ENCODE data around the gene ZNF77.
"Not testable (repeated sequence)": the region's sequence is repeated elsewhere in the genome, so short reads cannot be mapped to it uniquely, and the experiment has no call there.

ZNF77 gene

DNA sequence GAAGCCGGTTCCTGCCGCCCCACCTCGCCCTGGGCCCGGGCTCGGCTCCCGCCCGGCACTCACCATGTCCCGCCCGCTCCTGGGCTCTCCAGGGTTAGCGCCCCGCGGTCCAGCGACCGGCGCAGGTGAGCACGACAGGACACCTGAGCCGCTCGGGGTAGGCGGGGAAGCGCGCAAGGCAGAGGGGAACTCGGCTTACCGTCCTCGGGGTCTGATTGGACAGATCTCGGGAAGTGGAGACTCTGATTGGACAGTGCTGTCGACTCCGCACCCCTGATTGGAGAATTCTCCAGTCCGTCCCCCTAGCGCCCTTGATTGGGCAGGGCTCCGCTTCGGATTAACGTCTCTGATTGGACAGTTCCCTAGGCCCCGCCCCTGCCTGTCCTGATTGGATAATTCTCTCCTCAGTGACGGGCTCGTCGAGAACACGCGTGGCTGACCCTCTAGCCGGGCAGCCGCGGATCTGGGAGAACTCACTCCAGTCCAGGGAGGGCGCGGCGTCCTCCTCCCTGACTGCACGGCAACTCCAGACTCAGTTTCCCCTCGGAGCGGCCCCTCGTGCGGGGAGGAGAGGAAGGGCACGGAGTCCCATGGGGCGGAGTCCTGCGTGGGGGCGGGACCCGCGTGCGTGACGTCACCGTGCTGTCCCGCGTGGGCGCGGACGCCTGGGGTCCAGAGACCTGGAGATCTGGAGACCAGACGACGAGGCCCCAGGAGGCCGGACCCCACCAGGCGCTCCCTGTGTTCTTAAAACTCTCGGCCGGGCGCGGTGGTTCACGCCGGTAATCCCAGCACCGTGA is at the start of gene ZNF77:
Gene ZNF77 (minus strand): TSS at position 197 of the 800 bp plus-strand sequence. CDS start 131 bp downstream, at position 66.
- peak; percentile 98 for DNase-seq (ENCODE audit: low read depth)

GRCh38 chr19:2993579-2993978 is 48.8 kb upstream of the ZNF77 start:
- DNase-seq (ENCODE audit: low read depth): no peak

GRCh38 chr19:2992958-2993357 is 48.2 kb upstream of the ZNF77 start:
- DNase-seq (ENCODE audit: low read depth): no peak

- not testable (repeated sequence) for DNase-seq (ENCODE audit: low read depth)
Observed at GRCh38 chr19:2992333-2992732, 47.6 kb upstream of the ZNF77 start.

DNA sequence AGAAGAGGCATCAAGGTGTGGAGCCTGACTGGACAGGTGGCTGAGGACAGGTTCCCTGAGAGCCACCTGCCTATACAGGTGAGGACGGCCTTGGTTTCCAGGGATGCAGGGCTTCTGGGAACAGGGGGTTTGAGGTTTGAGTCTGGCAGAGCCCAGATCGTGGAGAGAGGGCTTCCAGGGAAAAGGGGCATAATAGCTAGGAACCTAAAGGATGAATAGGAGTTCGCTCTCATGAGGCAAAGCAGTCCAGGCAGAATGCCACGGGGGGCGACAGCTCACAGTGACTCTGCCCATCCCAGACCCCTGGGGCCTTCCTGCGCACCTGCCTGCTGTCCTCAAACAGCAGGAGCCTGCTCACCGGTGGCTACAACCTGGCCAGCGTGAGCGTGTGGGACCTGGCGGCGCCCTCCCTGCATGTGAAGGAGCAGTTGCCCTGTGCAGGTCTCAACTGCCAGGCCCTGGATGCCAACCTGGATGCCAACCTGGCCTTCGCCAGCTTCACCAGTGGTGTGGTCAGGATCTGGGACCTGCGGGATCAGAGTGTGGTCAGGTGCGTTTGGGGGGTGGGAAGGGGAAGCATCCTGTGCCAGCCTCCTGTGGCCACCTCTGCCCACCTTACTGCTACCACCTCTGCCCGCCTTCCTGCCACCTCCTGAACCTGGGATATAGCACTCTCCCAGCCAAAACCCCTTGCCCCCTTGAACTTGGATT is 44.6 kb upstream of the ZNF77 start:
- no peak for DNase-seq (ENCODE audit: low read depth)

GRCh38 chr19:2988568-2988967 is 43.8 kb upstream of the ZNF77 start:
- no peak for DNase-seq (ENCODE audit: low read depth)

GRCh38 chr19:2987797-2988196 is 43.0 kb upstream of the ZNF77 start:
- no peak for DNase-seq (ENCODE audit: low read depth)

DNA sequence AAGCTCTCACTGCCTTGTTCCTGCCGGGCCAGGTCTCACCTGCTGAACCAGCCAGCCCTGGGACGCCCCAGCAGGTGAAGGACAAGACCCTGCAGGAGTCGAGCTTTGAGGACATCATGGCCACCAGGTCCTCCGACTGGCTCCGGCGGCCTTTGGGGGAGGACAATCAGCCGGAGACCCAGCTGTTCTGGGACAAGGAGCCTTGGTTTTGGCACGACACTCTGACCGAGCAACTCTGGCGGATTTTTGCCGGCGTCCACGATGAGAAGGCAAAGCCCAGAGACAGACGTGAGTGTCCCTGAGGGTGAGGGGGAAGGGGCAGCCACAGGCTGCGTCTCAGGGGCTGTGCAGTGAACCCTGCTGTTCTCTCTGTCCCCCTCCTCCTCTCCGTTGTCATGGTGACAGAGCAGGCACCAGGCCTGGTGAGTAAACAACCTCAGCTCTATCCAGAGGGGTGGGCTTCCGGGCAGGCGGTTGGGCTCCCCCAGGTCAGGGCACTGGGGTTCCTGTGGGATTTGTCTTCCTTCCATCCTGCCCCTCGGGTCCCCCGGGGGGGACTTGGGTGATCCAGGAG is 42.3 kb upstream of the ZNF77 start:
- DNase-seq (ENCODE audit: low read depth): no peak

GRCh38 chr19:2984215-2984528 is 39.4 kb upstream of the ZNF77 start:
- no peak for DNase-seq (ENCODE audit: low read depth)

GRCh38 chr19:2983351-2984214 is 38.8 kb upstream of the ZNF77 start:
- no peak for DNase-seq (ENCODE audit: low read depth)

DNA sequence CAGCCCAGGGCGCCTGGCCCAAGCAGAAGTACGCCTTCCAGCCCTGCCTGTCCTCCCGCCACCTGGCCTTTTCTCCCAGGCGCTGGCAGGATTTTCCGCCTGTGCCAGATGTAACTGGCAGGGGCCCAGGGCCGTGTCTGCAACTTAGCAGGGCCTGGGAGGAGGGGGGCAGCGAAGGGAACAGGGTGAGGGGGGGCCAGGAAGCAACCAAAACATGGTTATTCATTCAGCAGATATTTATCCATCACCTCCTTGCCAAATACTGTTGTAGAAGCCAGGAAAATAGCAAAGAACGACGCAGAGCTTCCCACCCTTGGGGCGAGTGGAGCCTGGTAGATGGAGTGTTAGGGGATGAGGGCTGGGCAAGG is 38.2 kb upstream of the ZNF77 start:
- DNase-seq (ENCODE audit: low read depth): peak; percentile 73

- DNase-seq (ENCODE audit: low read depth): no peak
Observed at GRCh38 chr19:2982561-2982960, 37.8 kb upstream of the ZNF77 start.

DNA sequence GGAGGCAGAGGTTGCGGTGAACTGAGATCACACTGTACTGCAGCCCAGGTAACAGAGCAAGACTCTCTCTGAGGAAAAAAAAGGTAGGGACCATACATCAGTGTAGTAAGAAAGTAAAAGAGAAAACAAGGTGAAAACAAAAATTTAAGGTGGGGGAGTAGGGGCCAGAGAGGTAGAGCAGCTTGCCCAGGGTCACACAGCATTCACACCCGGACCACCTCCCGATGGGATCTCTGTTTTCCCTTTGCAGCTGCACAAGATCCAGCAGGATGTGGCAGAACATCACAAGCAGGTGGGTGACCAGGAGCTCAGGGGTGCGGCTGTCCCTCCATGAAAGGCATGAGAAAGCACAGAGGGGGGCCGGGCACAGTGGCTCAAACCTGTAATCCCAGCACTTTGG is 37.1 kb upstream of the ZNF77 start:
- no peak for DNase-seq (ENCODE audit: low read depth)

- no peak for DNase-seq (ENCODE audit: low read depth)
Observed at GRCh38 chr19:2978772-2979171, 34.0 kb upstream of the ZNF77 start.

- DNase-seq (ENCODE audit: low read depth): no peak
Observed at GRCh38 chr19:2978166-2978767, 33.5 kb upstream of the ZNF77 start.

- no peak for DNase-seq (ENCODE audit: low read depth)
Observed at GRCh38 chr19:2977746-2978138, 33.0 kb upstream of the ZNF77 start.

- DNase-seq (ENCODE audit: low read depth): peak; percentile 77
Observed at GRCh38 chr19:2977001-2977745, 32.4 kb upstream of the ZNF77 start, which contains the start of gene TLE6. Gene TLE6 (plus strand): TSS chr19:2977564. CDS start chr19:2978234, 670 bp downstream.

GRCh38 chr19:2976609-2977000 is 31.8 kb upstream of the ZNF77 start:
- DNase-seq (ENCODE audit: low read depth): no peak

DNA sequence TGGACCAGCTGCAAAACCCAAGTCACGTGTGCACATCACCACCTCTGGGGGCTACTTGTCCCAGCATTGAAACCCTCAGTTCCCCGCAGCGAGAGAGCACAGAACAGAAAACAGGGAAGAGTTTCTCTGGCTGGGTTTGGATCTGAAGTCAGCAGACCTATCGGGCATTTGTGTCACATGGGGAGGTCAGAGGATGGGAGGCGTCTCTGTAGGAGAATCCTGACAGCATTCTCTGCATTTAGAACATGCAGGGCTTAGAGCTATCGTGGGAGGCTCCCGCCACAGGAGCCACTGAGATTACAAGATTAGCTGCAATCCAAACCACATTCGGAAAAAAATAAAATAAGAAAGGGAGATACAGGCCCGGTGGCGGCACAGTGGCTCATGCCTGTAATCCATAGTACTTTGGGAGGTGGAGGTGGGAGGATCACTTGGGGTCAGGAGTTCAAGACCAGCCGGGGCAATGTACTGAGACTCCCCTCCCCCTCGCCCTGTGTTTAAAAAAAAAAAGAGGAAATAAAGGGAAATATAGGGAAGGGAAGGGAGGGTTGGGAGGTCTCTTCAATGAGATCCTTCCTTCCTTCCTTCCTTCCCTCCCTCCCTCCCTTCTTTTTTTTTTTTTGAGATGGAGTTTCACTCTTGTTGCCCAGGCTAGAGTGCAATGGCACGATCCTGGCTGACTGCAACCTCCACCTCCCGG is 29.7 kb upstream of the ZNF77 start:
- no peak for DNase-seq (ENCODE audit: low read depth)

DNA sequence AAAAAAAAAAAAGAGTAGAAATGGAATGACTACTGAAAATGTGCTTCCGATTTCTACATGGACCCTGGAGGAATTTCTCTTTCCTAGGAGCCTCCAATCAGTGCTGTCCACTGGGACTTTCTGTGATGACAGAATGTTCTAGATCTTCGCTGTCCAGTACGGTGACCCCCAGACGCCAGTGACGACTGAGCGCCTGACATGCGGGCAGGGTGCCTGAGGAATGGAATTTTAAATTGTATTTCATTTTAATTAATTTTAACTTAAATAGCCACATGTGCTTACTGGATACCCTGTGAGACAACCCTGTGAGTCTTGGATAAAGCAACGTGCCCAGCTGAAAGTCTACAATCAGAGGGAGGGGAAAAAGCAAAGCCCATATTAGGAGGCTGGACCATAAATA is 28.5 kb upstream of the ZNF77 start:
- no peak for DNase-seq (ENCODE audit: low read depth)

Measured in stromal cell of bone marrow (primary cell).